K562 (cell line): ENCODE results near the gene GOLGA8T.
"Not testable (repeated sequence)": the region's sequence is repeated elsewhere in the genome, so short reads cannot be mapped to it uniquely, and the experiment has no call there.

ENCODE experiments used
- FIP1L1 ChIP-seq: fragments of 200-400 bp; formaldehyde crosslinking; IDR thresholded peaks from 2 replicates; pipeline ENCODE4 v1.6.1; 2018; ENCODE audit warnings: mild to moderate bottlenecking, low read depth, low read length; ENCODE audit not compliant: poor library complexity, severe bottlenecking
- GABPB1 ChIP-seq: sonication (generic); formaldehyde crosslinking; IDR thresholded peaks from 2 replicates; pipeline ENCODE4 v1.8.0; 2022; ENCODE audit warnings: mild to moderate bottlenecking, missing genetic modification reagents
- HDAC2 ChIP-seq: fragments of 450-650 bp; IDR thresholded peaks from 2 replicates; pipeline ENCODE4 v1.6.1; 2016; ENCODE audit warnings: mild to moderate bottlenecking
- HDAC6 ChIP-seq: IDR thresholded peaks from 2 replicates; pipeline ENCODE4 v1.6.1; 2012; ENCODE audit warnings: low read depth, mild to moderate bottlenecking, control low read depth, inconsistent platforms, low read length, moderate library complexity
- MYBL2 ChIP-seq, 2 experiments: fragments of 450-650 bp in 1 of 2; sonication (generic) in 1 of 2; formaldehyde crosslinking in 1 of 2; IDR thresholded peaks; 2 replicates each; pipeline versions ENCODE4 v1.6.1 to v1.8.1; 2017 to 2022; ENCODE audit warnings: borderline replicate concordance in 1 of 2, inconsistent platforms in 1 of 2, low read depth in 1 of 2, mild to moderate bottlenecking in 1 of 2, missing genetic modification reagents in 1 of 2, moderate library complexity in 1 of 2
- POLR2AphosphoS5 ChIP-seq: IDR thresholded peaks from 2 replicates; pipeline ENCODE4 v1.6.1; 2011; ENCODE audit warnings: mild to moderate bottlenecking, low read depth, low read length, moderate library complexity; ENCODE audit not compliant: control insufficient read depth, insufficient read depth
- TBP ChIP-seq: optimal IDR thresholded peaks from 2 replicates; pipeline ENCODE3; 2011; ENCODE audit warnings: low read depth, low read length, improper control_type of control experiment
- ZNF197 ChIP-seq: fragments of 200-800 bp; sonication (Bioruptor generic); IDR thresholded peaks from 2 replicates; pipeline ENCODE4 v1.6.1; 2016; ENCODE audit warnings: low read depth, missing genetic modification characterization, missing compliant biosample characterization
- TF ChIP-seq, protein P1 (sequence below): sonication (generic); formaldehyde crosslinking; IDR thresholded peaks from 2 replicates; pipeline ENCODE4 v1.8.0; 2022; ENCODE audit warnings: missing genetic modification reagents, mild to moderate bottlenecking, borderline replicate concordance
- TF ChIP-seq, protein P2 (sequence below), 3 experiments: IDR thresholded peaks in 2 of 3; conservative IDR thresholded peaks in 1 of 3; 2 replicates each; pipeline ENCODE4 v1.5.1; 2011 to 2012; ENCODE audit warnings: low read length in 3 of 3, mild to moderate bottlenecking in 3 of 3, control low read depth in 2 of 3, improper control_type of control experiment in 1 of 3, inconsistent platforms in 1 of 3, low read depth in 1 of 3, mixed read lengths in 1 of 3, moderate library complexity in 1 of 3; ENCODE audit not compliant: insufficient read depth in 2 of 3

GRCh38 chr15:30102890-30103289 lies 32.0 kb upstream of the GOLGA8T start:
- not testable (repeated sequence) for TF ChIP-seq HDAC6; GABPB1; TBP; FIP1L1; MYBL2 (IDR thresholded peaks at IDR 0.05; ENCODE audit: low read depth); MYBL2 (CRISPR knock-in tag; IDR thresholded peaks at IDR 0.05; ENCODE audit: borderline replicate concordance); HDAC2; ZNF197; POLR2AphosphoS5
- TF ChIP-seq, protein P1, sequence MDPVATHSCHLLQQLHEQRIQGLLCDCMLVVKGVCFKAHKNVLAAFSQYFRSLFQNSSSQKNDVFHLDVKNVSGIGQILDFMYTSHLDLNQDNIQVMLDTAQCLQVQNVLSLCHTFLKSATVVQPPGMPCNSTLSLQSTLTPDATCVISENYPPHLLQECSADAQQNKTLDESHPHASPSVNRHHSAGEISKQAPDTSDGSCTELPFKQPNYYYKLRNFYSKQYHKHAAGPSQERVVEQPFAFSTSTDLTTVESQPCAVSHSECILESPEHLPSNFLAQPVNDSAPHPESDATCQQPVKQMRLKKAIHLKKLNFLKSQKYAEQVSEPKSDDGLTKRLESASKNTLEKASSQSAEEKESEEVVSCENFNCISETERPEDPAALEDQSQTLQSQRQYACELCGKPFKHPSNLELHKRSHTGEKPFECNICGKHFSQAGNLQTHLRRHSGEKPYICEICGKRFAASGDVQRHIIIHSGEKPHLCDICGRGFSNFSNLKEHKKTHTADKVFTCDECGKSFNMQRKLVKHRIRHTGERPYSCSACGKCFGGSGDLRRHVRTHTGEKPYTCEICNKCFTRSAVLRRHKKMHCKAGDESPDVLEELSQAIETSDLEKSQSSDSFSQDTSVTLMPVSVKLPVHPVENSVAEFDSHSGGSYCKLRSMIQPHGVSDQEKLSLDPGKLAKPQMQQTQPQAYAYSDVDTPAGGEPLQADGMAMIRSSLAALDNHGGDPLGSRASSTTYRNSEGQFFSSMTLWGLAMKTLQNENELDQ (CRISPR knock-in tag) = not testable (repeated sequence)
- TF ChIP-seq, protein P2, sequence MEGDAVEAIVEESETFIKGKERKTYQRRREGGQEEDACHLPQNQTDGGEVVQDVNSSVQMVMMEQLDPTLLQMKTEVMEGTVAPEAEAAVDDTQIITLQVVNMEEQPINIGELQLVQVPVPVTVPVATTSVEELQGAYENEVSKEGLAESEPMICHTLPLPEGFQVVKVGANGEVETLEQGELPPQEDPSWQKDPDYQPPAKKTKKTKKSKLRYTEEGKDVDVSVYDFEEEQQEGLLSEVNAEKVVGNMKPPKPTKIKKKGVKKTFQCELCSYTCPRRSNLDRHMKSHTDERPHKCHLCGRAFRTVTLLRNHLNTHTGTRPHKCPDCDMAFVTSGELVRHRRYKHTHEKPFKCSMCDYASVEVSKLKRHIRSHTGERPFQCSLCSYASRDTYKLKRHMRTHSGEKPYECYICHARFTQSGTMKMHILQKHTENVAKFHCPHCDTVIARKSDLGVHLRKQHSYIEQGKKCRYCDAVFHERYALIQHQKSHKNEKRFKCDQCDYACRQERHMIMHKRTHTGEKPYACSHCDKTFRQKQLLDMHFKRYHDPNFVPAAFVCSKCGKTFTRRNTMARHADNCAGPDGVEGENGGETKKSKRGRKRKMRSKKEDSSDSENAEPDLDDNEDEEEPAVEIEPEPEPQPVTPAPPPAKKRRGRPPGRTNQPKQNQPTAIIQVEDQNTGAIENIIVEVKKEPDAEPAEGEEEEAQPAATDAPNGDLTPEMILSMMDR (IDR thresholded peaks at IDR 0.05 in 2 of 3, conservative IDR thresholded peaks at IDR 0.05 in 1 of 3; ENCODE audit: insufficient read depth in 2 of 3, low read depth in 1 of 3, low read length in 3 of 3) = not testable (repeated sequence)
